ENCODE measurements around the gene MT1F.

The MT1F gene

DNA sequence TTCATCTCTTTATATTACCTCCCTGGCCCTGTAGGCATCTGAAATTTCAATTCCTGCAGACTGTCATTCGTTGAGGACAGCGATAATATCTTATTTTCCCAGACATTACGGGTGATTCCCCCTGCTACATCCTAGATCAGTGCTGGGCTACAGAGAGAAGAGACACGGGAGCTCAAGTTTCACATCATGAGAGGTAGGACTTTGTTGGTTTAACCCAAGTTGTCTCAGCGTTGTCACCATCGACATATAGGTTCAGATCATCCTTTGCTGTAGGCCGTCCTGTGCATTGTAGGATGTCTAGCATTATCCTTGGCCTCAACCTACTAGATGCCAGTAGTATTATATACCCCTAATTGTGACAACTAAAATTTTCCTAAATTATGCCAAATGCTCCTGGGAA lies 43.8 kb downstream of the MT1F start:
- no peak for DNase-seq

DNA sequence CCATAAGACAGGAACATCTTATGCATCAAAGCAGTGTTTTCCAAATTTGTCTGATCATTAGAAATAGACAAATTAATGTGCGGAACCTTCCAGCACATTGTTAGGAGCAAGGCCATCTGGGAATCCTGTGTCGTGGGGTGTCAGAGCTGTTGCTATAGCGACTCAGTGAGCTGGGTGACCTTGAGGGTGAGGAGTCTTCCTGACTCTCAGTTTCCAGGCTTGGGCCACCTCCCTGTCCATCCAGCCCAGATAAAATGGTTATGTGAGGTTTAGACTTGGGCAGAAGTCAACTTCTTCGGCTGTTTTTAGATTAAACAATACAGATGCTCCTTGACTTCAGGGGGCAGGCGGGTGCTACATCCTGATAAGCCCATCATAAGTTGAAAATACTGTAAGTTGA lies 45.1 kb downstream of the MT1F start:
- no peak for DNase-seq
